Measurements from ENCODE around the gene RUNX2. TPM values are rescaled to one million over a fixed set of nuclear protein-coding genes. Genes with fewer than 3 reads are reported as not detected.

Gene RUNX2
- total RNA-seq, 1 experiment from 2014 or later: 3.8 TPM

DNA sequence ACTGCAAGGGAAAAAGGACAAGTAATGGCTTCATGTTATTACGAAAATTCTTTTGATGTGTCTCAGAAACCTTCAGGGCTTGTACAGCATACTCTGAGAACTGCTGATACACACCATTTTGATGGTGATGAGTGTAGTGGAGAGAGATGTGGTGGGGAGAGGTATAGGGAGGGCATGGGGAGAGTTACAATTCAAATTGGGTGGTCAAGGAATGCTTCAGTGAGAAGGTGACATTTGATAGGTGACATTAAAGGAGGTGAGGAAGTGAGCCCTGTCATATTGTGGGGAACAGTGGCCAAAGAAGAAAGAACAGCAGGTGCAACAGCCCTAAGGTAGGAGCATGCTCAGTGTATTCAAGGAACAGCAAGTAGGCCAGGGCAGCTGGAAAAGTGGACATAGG, 368.6 kb downstream of the RUNX2 start:
- no peak for TF ChIP-seq EZH2 (IDR thresholded peaks at IDR 0.05; ENCODE audit: low read length, unreplicated experiment)
- no peak for TF ChIP-seq EZH2phosphoT487 (IDR thresholded peaks at IDR 0.05; ENCODE audit: borderline replicate concordance, low read length)
- TF ChIP-seq, protein P1, sequence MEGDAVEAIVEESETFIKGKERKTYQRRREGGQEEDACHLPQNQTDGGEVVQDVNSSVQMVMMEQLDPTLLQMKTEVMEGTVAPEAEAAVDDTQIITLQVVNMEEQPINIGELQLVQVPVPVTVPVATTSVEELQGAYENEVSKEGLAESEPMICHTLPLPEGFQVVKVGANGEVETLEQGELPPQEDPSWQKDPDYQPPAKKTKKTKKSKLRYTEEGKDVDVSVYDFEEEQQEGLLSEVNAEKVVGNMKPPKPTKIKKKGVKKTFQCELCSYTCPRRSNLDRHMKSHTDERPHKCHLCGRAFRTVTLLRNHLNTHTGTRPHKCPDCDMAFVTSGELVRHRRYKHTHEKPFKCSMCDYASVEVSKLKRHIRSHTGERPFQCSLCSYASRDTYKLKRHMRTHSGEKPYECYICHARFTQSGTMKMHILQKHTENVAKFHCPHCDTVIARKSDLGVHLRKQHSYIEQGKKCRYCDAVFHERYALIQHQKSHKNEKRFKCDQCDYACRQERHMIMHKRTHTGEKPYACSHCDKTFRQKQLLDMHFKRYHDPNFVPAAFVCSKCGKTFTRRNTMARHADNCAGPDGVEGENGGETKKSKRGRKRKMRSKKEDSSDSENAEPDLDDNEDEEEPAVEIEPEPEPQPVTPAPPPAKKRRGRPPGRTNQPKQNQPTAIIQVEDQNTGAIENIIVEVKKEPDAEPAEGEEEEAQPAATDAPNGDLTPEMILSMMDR (conservative IDR thresholded peaks at IDR 0.05; ENCODE audit: low read depth, low read length): no peak
- H3K79me2 ChIP-seq (ENCODE audit: low read length): no peaks in the 10 kb centered on the region
- no peak overlapping the region for H2AFZ ChIP-seq (ENCODE audit: low read length)
- no peaks in the 10 kb centered on the region for H3K27me3 ChIP-seq (ENCODE audit: low read length)
- no peak overlapping the region for H3K4me2 ChIP-seq (ENCODE audit: low read length)
- no peaks in the 10 kb centered on the region for H3K9me3 ChIP-seq (ENCODE audit: low read length)
- peak overlapping the region; percentile 61; the same call in 1 of the 2 replicates for H3K9ac ChIP-seq (ENCODE audit: low read length)
- no peak for DNase-seq
- no peaks in the 10 kb centered on the region for H3K9me2 ChIP-seq (replicated peaks; ENCODE audit: low read length)
- H3K36me3 ChIP-seq (ENCODE audit: low read depth, low read length): no peaks in the 10 kb centered on the region
- peaks cover 17% of the 10 kb centered on the region for H3K4me1 ChIP-seq (ENCODE audit: insufficient read depth, low read length)
- ChIA-PET POLR2A (ENCODE audit: unreplicated experiment) (no interaction called here), CTCF (no interaction called here)
- H3K4me3 ChIP-seq (ENCODE audit: low read length): no peak overlapping the region
- no TSS peak for BruUV-seq (replicated peaks)
- peak overlapping the region; percentile 85 for H3K27ac ChIP-seq (ENCODE audit: low read length)
- intact Hi-C loops (cut with micrococcal nuclease): loop anchor here (5.0 kb wide), 1 partner anchor 264 kb away; no protein-coding TSS in a partner anchor
- ATAC-seq: no peak
- H4K20me1 ChIP-seq (ENCODE audit: low read length): no peaks in the 10 kb centered on the region
- H3F3A ChIP-seq (ENCODE audit: low read length, unreplicated experiment): no peaks in the 10 kb centered on the region

DNA sequence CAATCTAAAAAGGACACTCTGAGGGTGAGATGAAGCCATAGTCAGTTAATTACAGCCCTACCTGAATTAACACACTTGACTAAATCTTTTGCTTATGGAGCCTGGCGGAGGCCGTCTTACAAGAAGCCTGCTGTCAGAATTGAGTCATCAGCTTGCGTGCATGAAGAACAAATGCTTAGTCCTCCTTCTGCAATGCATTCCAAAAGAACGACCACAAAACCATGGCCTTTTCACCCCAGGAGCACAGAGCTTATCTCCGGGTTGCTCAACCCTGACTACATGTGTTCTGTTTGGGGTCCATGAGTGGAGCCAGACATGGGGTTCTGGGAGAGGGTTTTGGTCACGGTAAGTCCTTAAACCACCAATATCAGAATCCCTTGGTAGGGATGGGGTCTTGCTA, 369.5 kb downstream of the RUNX2 start:
- Histone ChIP-seq H3K79me2 (ENCODE audit: low read length) (no peaks in the 10 kb centered on the region), H3F3A (ENCODE audit: low read length, unreplicated experiment) (no peaks in the 10 kb centered on the region), H3K4me1 (ENCODE audit: insufficient read depth, low read length) (peaks cover 17% of the 10 kb centered on the region), H3K27ac (ENCODE audit: low read length) (peak overlapping the region; percentile 85), H3K36me3 (ENCODE audit: low read depth, low read length) (no peaks in the 10 kb centered on the region), H3K9me3 (ENCODE audit: low read length) (no peaks in the 10 kb centered on the region), H3K9me2 (replicated peaks; ENCODE audit: low read length) (no peaks in the 10 kb centered on the region), H2AFZ (ENCODE audit: low read length) (no peak overlapping the region), H3K9ac (ENCODE audit: low read length) (peak overlapping the region; percentile 61), H3K4me2 (ENCODE audit: low read length) (peak overlapping the region; percentile 39; the same call in 1 of the 2 replicates), H3K27me3 (ENCODE audit: low read length) (no peaks in the 10 kb centered on the region), H4K20me1 (ENCODE audit: low read length) (no peaks in the 10 kb centered on the region), H3K4me3 (ENCODE audit: low read length) (no peak overlapping the region)
- DNase-seq (peak; percentile 88), ATAC-seq (peak; percentile 80)
- TF ChIP-seq EZH2 (IDR thresholded peaks at IDR 0.05; ENCODE audit: low read length, unreplicated experiment): no peak
- TF ChIP-seq, protein P1 (conservative IDR thresholded peaks at IDR 0.05; ENCODE audit: low read depth, low read length): no peak
- no peak for TF ChIP-seq EZH2phosphoT487 (IDR thresholded peaks at IDR 0.05; ENCODE audit: borderline replicate concordance, low read length)
- ChIA-PET CTCF (no interaction called here), POLR2A (ENCODE audit: unreplicated experiment) (no interaction called here)
- no TSS peak for BruUV-seq (replicated peaks)
- intact Hi-C loops (cut with micrococcal nuclease): loop anchor here (5.0 kb wide), 1 partner anchor 265 kb away; no protein-coding TSS in a partner anchor

DNA sequence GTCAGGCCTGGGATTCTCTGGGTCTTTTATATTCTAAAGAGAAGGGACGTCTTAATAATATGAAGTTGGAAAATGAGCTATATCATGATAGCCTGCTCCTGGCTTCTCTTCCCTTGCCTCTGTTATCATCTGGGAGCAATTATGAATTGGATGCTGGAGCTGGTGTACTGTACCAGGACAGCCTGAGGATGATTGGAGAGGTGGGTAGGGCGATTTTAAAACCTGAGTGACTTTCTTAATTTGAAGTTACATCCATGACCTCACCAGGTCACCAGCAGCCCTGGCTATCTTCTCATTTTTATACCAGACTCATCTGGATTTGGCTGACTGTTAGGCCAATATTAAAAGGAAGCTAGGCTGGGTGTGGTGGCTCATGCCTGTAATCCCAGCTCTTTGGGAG, 369.9 kb downstream of the RUNX2 start:
- intact Hi-C loops (cut with micrococcal nuclease): loop anchor here (5.0 kb wide), 1 partner anchor 266 kb away; no protein-coding TSS in a partner anchor
- H3F3A ChIP-seq (ENCODE audit: low read length, unreplicated experiment): no peaks in the 10 kb centered on the region
- ChIA-PET CTCF (no interaction called here), POLR2A (ENCODE audit: unreplicated experiment) (no interaction called here)
- H3K27ac ChIP-seq (ENCODE audit: low read length): peak overlapping the region; percentile 85
- no peaks in the 10 kb centered on the region for H3K36me3 ChIP-seq (ENCODE audit: low read depth, low read length)
- no peak overlapping the region for H2AFZ ChIP-seq (ENCODE audit: low read length)
- TF ChIP-seq EZH2phosphoT487 (IDR thresholded peaks at IDR 0.05; ENCODE audit: borderline replicate concordance, low read length) (no peak), EZH2 (IDR thresholded peaks at IDR 0.05; ENCODE audit: low read length, unreplicated experiment) (no peak)
- TF ChIP-seq, protein P1 (conservative IDR thresholded peaks at IDR 0.05; ENCODE audit: low read depth, low read length): no peak
- H3K27me3 ChIP-seq (ENCODE audit: low read length): no peaks in the 10 kb centered on the region
- no peak for ATAC-seq
- H3K9me3 ChIP-seq (ENCODE audit: low read length): no peaks in the 10 kb centered on the region
- peaks cover 22% of the 10 kb centered on the region for H3K4me1 ChIP-seq (ENCODE audit: insufficient read depth, low read length)
- peak overlapping the region; percentile 58 for H3K9ac ChIP-seq (ENCODE audit: low read length)
- no peak overlapping the region for H3K4me3 ChIP-seq (ENCODE audit: low read length)
- no peaks in the 10 kb centered on the region for H3K79me2 ChIP-seq (ENCODE audit: low read length)
- no peak for DNase-seq
- BruUV-seq (replicated peaks): no TSS peak
- no peaks in the 10 kb centered on the region for H3K9me2 ChIP-seq (replicated peaks; ENCODE audit: low read length)
- H4K20me1 ChIP-seq (ENCODE audit: low read length): no peaks in the 10 kb centered on the region
- H3K4me2 ChIP-seq (ENCODE audit: low read length): peak overlapping the region; percentile 0

All from PC-3 (cell line).